ENCODE data around the gene TNFAIP3. TPM values are rescaled to one million over a fixed set of nuclear protein-coding genes. Genes with fewer than 3 reads are reported as not detected.

Gene TNFAIP3
- total RNA-seq, 4 donors from 2014 or later: 13.4 to 29.9 (median 26.2) TPM

DNA sequence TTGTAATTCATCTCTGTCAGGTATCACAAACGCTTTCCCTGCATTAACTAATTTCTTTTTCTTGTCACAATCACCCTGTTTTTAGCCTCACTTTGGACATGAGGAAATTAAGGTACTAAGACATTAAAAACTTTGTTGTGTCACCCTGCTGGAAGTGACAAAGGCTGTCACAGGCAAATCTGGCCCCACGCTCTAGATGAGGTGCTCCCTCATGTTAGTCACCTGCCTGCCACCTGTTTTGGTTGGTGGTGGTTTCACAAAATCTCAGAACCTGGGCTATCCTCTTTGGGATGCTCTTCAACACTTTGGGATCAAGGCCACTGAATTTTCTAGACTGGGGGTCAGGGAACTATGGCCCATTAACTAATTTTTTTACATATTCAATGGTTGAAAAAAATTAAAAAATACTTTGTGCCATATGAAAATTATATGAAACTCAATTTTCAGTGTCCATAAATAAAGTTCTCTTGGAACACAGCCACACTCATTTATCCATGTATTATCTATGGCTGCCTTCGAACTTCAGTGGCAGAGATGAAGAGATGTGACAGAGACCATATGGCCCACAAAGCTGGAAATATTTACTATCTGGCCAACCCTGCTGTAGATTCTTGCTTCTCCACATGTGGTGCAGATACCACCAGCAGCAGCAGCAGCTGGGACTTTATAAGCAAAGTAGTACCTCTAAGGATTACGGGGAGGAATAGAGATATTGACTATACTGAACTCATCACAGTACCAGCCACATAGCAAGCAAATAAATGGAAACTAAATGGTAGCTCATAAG is 16.1 kb upstream of the TNFAIP3 start:
- 92 to 95% methylated on average over 4 of the region's 4 CpGs for WGBS, 2 donors
- intact Hi-C loops (cut with DNase I; ENCODE audit: low total_unique reads): no loop called here
- DNase-seq (ENCODE audit: low spot score in 2 of 2): no peak
- no peak overlapping the region for H3K4me3 ChIP-seq (ENCODE audit: low read depth, poor library complexity, severe bottlenecking)
- TF ChIP-seq POLR2A (IDR thresholded peaks at IDR 0.05): no peak

DNA sequence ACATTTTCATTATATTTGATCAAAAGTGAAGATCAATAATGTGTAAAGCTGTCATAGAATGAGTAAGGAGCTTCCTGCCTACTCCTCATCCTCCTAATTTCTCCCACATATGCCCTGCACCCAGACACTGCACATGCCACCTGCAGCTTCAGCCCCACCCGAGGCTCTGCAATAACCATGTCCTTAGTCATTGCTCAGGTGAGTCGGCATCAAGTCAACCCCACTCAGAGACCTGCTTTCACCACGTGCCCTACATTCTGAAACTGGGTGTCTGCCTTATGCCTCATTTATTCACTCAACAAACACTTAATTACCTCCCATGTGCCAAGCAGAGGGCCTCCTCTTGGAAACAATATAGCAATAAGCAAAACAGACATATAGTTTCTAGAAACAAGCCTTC is 15.4 kb upstream of the TNFAIP3 start:
- DNase-seq (ENCODE audit: low spot score in 2 of 2): no peak
- intact Hi-C loops (cut with DNase I; ENCODE audit: low total_unique reads): no loop called here
- no peak for TF ChIP-seq POLR2A (IDR thresholded peaks at IDR 0.05)
- TF ChIP-seq, protein P1, sequence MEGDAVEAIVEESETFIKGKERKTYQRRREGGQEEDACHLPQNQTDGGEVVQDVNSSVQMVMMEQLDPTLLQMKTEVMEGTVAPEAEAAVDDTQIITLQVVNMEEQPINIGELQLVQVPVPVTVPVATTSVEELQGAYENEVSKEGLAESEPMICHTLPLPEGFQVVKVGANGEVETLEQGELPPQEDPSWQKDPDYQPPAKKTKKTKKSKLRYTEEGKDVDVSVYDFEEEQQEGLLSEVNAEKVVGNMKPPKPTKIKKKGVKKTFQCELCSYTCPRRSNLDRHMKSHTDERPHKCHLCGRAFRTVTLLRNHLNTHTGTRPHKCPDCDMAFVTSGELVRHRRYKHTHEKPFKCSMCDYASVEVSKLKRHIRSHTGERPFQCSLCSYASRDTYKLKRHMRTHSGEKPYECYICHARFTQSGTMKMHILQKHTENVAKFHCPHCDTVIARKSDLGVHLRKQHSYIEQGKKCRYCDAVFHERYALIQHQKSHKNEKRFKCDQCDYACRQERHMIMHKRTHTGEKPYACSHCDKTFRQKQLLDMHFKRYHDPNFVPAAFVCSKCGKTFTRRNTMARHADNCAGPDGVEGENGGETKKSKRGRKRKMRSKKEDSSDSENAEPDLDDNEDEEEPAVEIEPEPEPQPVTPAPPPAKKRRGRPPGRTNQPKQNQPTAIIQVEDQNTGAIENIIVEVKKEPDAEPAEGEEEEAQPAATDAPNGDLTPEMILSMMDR (IDR thresholded peaks at IDR 0.05): no peak
- WGBS, 2 donors: 50 to 65% methylated on average over 3 of the region's 3 CpGs
- no peak overlapping the region for H3K4me3 ChIP-seq (ENCODE audit: low read depth, poor library complexity, severe bottlenecking)

DNA sequence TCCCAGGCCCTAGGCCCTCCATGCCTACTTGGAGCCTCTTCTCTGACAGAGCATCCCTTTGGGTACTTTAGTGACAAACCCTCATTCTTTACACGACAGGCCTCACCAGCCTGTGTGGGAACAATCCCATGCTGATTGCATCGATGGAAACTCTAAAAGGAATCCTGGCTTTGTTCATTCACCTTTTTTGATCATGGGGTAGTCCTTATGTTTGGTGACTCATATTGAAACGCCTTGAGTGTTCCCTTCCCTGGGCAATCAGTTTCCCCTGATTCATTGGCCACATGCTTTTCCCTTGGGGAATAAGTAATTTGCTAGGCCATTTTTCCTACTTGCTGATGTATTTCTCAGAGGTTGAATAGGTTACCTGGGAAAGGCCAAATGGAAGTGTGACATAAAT is 14.7 kb upstream of the TNFAIP3 start:
- no peak for DNase-seq (ENCODE audit: low spot score in 2 of 2)
- no peak overlapping the region for H3K4me3 ChIP-seq (ENCODE audit: low read depth, poor library complexity, severe bottlenecking)
- WGBS, 2 donors: 62 to 65% methylated on average over 3 of the region's 3 CpGs
- intact Hi-C loops (cut with DNase I; ENCODE audit: low total_unique reads): no loop called here
- TF ChIP-seq, protein P1 (IDR thresholded peaks at IDR 0.05): no peak
- TF ChIP-seq POLR2A (IDR thresholded peaks at IDR 0.05): no peak

DNA sequence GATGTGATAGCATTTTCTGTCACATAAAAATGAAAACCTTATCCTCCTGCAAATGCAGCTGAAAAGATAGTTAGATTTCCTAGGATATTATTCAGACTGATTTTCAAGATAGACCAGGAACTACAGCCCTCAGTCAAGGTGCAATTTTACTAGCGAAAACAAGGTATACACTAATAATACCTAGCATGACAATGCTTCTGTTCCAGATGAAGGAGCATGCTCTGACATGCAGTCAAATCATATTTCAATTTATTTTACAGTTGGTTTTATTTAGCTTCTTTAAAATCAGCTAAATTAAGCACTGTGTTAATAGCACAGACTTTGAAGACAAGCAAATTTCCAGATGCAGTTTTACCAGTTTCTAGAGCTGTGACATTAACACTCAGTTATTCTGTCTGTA is 14.2 kb upstream of the TNFAIP3 start:
- DNase-seq (ENCODE audit: low spot score in 2 of 2): no peak
- TF ChIP-seq, protein P1 (IDR thresholded peaks at IDR 0.05): no peak
- TF ChIP-seq POLR2A (IDR thresholded peaks at IDR 0.05): no peak
- WGBS, 2 donors: 61 to 68% methylated on average over 1 of the region's 1 CpG
- intact Hi-C loops (cut with DNase I; ENCODE audit: low total_unique reads): no loop called here
- H3K4me3 ChIP-seq (ENCODE audit: low read depth, poor library complexity, severe bottlenecking): no peak overlapping the region

DNA sequence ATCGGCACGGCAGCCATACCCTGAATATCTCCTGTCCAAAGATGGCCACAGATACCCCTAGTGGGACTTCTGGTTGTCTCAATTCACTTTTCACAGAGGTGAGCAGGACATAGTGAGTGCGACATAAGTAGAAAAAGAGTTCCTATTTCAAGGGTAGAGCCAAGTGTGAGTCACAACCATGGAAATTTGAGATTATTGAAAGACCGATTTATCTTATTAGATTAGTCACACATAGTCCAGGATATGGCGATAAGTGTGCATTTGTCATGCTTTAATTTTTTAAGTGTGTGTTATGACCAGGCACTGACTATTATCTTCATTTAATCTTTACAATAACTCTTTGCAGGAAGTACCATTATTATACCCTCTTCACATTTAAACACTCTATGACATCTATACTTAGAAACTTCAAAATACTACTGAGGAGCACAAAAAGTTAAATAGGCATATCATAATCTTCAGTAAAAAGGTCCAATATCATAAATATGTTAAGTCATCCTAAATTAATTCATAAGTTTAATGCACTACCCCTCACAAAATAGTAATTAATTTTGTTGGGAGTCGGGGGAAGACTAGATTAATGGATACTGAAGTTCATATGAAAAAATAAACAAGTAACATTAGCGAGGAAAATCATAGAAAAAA is 13.4 kb upstream of the TNFAIP3 start:
- H3K4me3 ChIP-seq (ENCODE audit: low read depth, poor library complexity, severe bottlenecking): no peak overlapping the region
- TF ChIP-seq, protein P1 (IDR thresholded peaks at IDR 0.05): no peak
- no peak for TF ChIP-seq POLR2A (IDR thresholded peaks at IDR 0.05)
- no peak for DNase-seq (ENCODE audit: low spot score in 2 of 2)
- WGBS, 2 donors: 76 to 88% methylated on average over 7 of the region's 7 CpGs
- intact Hi-C loops (cut with DNase I; ENCODE audit: low total_unique reads): no loop called here

DNA sequence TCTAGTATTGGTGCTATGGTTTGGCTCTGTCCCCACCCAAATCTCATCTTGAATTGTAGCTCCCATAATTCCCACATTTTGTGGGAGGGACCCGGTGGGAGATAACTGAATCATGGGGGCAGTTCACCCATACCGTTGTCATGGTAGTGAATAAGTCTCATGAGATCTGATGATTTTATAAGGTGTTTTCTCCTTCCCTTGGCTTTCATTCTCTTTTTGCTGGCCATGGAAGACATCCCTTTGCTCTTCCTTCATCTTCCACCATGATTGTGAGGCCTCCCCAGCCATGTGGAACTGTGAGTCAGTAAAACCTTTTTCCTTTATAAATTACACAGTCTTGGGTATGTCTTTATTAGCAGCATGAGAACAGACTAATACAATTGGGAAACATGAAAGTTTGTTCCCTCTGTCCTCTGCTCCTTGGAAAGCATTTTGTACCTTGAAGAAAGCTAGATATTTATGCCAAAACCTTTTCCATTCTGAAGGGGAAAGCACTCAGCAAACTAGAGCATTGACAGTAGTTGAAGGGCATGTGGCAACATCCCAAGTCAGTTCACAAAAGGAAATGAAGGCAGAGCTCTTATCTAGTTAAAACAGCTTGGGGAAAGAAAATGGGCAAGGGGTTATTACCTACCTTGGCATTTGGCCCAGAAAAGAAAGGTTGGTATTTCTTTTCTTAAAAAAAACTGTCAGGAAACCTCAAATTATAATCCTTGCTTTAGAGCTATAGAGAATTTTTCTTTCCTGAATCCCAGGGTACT is 10.7 kb upstream of the TNFAIP3 start:
- TF ChIP-seq, protein P1 (IDR thresholded peaks at IDR 0.05): no peak
- no peak for TF ChIP-seq POLR2A (IDR thresholded peaks at IDR 0.05)
- no peak overlapping the region for H3K4me3 ChIP-seq (ENCODE audit: low read depth, poor library complexity, severe bottlenecking)
- intact Hi-C loops (cut with DNase I; ENCODE audit: low total_unique reads): no loop called here
- DNase-seq (ENCODE audit: low spot score in 2 of 2): no peak
- 94 to 100% methylated on average over 2 of the region's 2 CpGs for WGBS, 2 donors

Measured in lower leg skin (tissue), 4 donors.